NCI-H1092 treated with DMSO at 0.1 percent for 48 hours (cell line): Measurements from ENCODE around the gene HMX2.
A peak's percentile ranks its signal among the peaks of the same experiment; 100 is the strongest.

ENCODE experiments used
- DNase-seq: peaks from one replicate; lab custom pipeline; 2025; lab: John Stamatoyannopoulos, UW

The HMX2 gene

DNA sequence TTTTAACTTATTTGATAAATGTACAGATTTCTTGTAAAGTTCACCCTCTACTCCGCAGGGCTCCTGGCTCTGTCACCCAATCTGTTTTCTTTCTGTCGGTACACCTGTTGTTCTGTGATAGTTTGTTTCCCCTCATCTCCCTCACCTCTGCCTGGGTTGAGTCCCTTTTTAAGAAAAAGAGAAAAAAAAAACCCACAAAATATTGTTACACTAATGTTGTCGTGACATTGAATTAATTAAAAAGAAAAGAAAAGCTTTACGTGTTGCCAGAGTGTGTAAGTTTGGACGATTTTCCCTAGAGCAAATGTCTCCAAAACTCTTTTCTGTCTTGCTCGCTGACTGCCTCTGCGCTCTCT is 8.8 kb upstream of the HMX2 start:
- no peak for DNase-seq

DNA sequence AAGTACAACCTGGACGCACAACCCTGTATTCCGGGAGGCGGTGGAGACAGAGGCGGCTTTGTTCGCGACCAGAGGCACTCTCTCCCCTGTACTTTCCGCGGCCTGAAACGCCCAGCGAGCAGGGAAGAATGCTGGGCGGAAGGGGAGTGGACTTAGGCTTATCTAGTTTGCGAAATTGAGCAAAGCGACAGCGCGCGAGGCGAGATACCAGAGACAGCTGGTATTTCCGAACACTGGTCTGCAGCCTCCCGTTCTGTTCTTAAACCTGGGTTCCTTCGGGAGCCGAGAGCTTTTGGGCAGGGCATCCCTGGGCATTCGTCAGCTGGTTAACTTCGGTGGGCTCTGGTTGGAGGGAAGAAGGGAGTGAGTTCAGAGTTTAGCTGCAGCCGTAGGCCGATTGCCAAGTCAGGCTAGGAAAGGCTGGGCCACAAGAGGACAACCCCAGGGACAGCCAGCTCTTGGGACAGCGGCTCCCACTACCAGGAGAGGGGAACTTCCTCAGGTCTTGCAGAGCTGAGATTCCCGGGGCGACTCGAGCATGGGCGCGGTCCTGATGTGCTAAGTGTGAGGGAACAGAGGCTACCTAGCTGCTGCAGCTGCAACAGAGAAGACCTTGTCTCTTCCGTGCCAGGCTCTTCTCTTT is 8.3 kb upstream of the HMX2 start:
- no peak for DNase-seq

DNA sequence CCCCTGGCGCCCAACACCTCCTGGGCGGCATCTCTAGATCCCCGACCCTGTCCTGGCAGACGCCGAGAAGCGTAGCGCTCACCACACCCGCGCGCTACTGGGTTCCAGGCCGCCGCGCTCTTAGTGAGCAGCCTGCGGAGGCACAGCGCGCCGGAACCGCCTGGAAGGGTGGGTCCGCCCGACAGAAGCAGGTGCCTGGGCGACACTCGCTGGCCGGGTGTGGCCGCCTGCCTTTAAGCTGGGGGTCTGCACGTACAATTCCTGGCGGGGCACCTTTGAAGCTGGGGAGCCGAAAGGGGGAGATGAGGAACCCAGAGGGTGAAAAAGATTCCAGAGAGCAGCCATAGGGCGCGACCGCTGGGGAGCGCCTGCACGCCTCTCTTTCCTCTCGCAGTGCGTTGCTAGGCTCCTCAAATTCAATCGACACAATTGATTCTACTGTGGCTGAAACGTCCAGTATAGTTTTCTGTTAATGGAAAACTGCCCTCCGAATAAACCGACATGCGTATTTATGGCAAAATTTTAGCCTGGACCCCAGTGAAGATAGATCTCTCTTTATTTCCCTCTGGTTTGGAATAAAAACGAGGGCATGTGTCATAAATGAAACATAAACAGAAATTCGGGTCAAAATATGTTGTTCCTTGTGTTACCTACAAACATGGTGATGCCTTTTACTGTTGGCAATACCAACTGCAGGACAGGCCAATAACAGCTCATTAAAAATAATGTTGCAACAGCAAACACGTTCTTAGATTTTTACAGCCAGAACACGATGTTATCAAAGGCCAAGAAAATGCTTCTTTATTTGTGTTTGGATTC is 7.6 kb upstream of the HMX2 start:
- no peak for DNase-seq

- DNase-seq: no peak
Observed at GRCh38 chr10:123140983-123141390, 6.9 kb upstream of the HMX2 start.

- no peak for DNase-seq
Observed at GRCh38 chr10:123141791-123142700, 5.9 kb upstream of the HMX2 start.

GRCh38 chr10:123142701-123143161 is 5.2 kb upstream of the HMX2 start:
- no peak for DNase-seq

DNA sequence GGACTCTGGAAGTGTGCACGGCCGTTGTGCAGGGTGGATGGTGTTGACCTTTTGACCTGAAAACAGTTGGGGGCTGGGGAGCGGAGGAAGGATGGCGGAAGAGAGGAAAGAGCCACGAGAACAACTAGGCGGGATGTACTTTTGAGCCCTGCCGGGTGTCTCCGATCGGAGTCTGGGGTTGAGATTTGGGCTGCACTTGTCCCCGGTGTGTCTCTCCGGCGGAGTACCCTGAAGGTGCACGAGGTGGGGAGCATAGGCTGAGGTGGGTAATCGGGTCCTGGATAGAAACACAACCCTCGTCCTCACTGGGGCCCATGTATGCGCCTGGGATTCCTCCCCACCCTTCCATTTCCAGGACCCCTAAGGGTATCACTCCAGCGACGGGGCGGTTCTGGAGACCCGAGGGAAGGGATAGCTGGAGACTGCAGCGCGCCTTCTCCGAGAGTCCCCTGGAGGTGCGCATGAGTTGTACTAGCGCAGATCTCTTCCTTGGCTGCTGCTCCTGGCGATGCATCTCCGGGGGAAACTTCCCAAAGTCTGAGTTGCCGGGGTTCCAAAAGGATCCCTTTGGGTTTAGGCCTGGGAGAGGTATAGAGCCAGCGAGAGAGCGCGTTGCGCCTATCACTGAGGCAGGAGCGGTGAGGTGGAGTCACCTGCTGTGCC is 4.6 kb upstream of the HMX2 start:
- no peak for DNase-seq

- no peak for DNase-seq
Observed at GRCh38 chr10:123143825-123144168, 4.1 kb upstream of the HMX2 start.

GRCh38 chr10:123144697-123145541 is 3.0 kb upstream of the HMX2 start:
- DNase-seq: no peak

DNA sequence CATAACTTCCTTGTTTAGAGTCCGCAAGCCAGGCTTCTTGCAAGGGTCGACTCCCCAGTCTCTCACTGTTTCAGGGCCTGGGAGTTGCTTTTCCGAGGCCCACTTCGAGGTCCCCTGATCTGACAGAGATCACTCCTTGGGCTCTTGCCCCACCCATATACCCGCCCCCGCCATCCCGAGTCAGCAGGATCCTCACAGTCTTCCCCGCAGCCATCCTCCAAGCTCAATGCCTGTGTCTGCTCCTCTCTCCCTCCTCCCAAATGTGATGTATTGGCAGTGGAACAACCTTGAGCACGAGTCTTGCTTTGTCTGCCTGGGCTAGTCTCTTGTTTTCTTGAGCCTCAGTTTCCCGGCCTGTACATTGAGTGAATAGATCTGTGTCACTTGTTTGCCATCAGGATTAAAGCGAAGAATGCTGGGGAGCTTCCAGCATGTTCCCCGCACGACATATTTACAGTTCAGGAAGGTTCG is 2.4 kb upstream of the HMX2 start:
- DNase-seq: no peak

DNA sequence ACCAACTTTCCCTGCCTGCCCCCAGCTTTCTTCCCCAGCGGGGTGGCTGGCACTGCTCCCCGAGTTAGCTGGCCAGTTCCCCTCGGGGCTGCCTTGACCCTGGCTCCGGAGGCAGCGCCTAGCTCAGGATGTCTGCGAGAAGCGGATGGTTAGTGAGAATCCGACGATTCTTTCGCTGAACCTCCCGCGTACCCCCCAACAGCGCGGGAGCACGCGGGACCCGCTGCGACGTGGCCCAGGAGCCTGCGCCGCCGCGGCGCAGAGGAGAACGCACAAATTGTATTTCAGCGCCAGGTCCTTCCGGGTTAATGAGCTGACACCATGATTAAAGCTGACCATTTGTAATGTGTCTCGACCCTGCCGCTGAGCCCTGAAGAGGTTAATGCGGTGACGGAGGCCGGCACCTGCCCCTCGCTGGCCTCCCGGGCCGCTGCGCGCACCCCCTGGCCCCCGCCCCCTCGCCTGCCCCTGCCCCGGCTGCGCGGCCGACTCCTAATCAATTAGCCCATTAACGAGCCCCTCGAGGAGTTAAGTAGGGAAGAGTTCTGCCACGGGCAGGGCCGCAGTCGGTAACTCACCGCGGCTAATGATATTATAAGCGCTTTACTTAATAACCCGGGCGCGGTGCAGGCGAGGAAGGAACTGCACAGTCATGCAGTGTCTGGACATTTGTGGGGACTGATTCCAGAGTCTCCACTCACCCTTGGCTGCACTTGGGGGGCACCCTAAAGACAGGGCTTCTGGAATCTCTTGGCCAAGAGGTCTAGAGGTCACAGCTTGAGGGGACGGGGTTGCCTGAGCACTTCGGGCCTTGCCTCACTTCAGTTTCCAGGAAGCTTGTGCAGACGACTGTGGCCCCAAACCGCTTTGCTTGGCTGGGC is 1.7 kb upstream of the HMX2 start:
- DNase-seq: no peak

DNA sequence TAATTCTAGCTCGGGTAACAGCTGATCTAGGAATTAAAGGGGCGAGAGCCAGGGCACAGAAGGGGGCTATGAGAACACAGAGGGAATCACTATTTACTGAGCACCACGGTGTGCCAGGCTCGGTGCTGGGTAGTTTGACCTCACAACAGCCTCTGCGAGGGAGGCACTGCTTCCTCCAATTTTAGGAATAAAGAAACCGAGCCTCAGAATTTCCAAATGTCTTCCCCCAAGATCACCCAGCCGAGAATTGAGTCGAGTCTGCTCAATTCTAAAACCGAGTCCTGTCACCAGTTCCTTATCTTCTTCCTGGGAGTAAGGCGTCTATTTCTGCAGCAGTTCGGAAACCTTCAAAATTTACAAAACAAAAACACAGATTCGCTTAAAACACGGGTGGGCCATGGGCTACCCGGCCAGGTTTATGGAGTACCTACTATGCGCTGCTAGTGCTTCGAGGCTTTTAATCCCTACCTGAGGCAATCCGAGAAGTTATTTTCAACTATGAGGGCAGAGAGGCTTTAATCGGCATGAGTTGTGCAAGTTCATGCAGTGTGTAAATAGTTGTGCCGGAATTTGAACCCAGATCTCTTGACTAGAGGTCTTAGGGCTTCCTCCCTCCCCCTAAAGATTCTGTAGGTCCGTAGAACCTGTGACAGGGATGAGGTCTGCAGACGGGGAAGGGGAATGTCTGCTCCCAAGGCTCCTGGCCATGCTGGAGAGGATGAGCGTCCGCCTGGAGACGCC is 872 bp upstream of the HMX2 start:
- no peak for DNase-seq

DNA sequence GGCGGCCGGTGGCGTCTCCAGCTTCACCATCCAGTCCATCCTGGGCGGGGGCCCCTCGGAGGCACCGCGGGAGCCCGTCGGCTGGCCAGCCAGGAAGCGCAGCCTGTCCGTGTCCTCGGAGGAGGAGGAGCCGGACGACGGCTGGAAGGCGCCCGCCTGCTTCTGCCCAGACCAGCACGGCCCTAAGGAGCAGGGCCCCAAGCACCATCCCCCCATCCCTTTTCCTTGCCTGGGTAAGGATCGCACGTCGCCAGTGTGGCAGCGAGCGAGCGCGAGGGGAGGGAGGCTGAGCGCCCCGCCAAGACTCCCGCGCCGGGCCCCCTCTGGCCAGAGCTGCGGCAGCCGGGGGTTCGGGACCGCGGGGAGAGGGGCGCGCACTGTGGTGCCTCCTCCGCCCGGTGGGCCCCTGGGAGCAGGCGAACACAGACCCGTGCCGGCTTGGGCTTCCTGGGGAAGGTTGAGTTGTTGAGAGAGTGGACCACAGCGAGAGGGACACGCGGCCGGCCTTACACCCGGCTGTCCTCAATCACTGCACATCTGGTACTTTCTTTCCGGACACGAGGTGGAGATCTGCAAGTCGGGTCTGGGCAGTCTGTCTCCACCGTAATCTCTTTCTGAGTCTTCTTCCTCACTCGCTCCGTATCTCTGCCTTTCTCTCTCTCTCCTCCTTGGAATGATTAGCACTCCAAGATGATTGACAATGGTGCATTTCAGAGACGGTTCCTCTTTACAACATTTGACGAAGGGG is 652 bp downstream of the HMX2 start:
- DNase-seq: peak; percentile 38

DNA sequence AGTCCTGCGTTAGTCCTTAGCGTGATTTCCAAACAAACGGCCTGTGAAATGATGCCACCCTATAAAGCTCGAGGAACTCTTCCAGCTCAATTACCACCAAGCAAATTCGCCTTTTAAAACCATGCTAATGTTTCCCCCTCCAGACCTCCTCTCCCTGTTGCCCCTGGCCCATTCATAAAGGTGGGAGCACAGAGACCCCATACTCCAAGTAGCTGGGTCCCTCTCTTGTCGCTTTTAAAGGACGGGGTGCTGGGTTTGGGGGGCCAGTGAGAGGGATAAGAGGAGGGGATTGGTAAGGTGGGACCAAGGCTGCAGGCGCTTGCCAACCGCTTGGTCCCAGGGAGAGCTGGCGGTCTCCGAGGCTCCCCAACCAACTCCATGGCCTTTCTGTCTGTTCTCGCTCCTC is 1.2 kb downstream of the HMX2 start:
- no peak for DNase-seq

DNA sequence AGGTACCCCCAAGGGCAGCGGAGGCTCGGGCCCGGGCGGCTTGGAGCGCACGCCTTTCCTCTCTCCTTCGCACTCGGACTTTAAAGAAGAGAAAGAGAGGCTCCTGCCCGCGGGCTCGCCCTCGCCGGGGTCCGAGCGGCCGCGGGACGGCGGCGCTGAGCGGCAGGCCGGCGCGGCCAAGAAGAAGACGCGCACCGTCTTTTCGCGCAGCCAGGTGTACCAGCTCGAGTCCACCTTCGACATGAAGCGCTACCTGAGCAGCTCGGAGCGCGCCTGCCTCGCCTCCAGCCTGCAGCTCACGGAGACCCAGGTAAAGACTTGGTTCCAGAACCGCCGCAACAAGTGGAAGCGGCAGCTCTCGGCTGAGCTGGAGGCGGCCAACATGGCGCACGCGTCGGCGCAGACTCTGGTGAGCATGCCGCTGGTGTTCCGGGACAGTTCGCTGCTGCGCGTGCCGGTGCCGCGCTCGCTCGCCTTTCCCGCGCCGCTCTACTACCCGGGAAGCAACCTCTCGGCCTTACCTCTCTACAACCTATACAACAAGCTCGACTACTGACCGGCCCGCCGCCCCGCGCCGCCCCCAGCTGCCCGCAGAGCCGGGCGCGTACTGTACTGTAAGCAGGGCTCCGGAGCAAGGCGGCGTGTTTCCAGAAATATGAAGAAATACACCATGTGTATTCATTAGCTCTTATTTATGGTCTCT is 1.8 kb downstream of the HMX2 start:
- no peak for DNase-seq

DNA sequence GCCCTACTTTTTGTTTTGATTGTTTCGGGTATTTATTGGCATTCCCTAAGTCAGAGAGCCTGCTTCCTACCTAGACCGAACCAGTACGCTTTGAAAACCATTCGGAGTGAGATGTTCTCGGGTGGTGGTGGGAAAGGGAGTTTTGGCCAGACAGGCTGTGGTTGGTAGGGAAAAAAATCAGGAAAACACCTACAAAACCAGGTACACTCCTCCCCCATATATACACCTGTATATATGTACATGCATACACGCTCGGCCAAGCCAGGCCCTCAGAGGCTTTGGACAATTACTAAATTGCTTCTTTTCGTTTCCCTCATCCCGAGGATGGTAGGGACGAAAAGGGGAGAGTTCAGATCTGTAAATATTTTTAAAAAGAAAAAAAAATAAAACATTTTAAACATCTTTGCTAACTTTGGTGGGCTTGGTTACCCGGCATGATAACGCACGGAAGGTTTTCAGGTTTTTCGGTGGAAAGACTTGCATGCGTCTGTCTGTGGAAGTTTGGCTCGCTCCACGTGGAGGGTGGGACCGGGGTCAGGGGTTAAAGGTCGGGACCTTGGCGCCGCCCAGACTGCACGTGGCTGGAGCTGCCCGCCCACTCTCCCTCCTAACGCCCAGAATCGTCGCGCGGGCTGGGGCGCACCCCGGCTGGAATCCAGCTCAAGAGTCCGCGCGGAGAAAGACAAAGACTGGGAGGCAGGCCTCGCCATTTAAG is 2.5 kb downstream of the HMX2 start:
- DNase-seq: no peak

DNA sequence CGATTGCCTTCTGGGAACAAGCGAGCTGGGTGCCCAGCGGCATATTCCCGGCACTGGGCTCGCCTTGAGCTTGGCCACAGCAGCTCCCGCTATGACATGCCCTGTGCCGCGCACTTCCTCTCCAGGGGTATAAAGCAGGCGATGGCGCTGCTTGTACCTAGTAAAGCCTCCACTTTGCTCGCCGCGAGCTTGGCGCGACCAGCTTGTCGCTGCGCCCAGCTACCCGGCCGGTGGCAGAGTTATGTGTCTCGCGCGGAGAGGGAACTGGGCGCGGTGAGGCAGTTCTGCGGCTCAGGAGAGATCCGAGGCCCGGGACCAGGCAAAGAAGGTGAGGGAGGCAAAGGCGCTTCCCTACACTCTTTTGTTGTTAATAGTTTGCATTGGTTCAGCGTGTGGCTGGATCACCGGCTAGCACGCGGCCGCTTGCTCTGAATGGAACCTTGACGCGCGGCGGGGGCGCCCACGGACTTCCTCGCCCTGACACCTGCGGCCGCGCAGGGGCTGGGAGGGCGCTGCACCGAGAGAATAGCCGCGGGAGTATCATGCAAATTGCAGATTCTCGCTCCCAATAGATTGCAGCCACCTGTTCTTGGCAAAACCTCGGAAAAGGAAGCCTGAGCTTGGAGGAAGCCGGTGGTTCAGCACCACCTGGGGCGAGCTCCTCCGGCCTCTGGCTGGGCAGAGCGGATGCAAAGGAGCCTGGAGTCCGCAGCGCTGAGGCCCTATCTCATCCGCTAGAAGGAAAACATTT is 3.2 kb downstream of the HMX2 start:
- DNase-seq: no peak
